ENCODE data around the gene TUB. TPM values are rescaled to one million over a fixed set of nuclear protein-coding genes. Genes with fewer than 3 reads are reported as not detected.

Gene TUB
- total and polyA plus RNA-seq, 2 of the 8 experiments (the other 6 are each of a cell fraction or from before 2014, with no cell fraction given), result 15.3 to 31.3 TPM

DNA sequence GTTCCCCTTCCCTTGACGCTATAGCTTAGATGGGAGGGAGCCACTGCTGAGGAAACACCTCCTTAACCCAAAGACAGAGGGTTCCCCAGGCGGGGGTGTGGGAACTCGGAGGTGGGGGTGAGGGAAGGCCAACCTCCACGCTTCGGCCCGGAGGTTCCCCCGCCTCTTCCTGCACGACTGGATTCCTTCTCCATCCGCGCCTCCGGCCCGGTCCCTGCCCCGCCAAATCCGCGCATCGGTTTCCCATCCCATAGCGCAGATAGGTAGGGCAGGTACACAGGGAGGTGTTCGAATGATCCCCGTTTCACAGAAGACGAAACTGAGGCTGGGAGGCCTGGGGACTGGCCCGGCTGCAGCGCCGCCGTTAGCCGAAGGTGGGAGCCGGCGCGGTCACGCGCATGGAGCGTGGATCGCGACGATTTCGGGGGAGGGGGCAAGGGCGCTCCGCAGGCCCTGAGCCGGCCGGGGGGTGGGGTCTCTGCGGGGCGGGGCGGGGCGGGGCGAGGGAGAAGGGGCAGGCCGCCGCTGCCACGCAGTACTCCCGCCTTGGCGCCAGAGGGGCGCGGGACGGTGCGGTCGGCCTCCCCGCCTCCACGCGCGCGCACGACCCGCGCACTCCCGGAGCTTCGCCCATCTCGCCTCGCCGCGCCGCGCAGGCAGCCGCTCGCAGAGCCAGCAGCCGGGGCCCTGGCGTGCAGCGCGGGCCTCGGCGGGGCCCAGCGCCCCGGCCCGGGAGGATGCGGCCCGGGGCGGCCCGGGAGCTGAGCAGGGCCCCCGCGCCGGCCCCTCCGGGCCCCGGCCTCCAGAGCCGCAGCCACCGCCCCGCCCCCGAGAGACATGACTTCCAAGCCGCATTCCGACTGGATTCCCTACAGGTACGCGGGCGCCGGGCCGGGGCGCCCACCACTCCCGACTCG lies at the start of gene TUB (continued):
- no peak for TF ChIP-seq ZNF274 (IDR thresholded peaks at IDR 0.05; ENCODE audit: borderline replicate concordance, extremely low read depth, low read length)
- TF ChIP-seq RNF2 (IDR thresholded peaks at IDR 0.05; ENCODE audit: borderline replicate concordance, low read depth, low read length, missing control alignments, poor library complexity, severe bottlenecking), result no peak
- TF ChIP-seq, protein P1, sequence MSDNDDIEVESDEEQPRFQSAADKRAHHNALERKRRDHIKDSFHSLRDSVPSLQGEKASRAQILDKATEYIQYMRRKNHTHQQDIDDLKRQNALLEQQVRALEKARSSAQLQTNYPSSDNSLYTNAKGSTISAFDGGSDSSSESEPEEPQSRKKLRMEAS (IDR thresholded peaks at IDR 0.05), result peak; percentile 39
- no peak for TF ChIP-seq JUND (IDR thresholded peaks at IDR 0.05; ENCODE audit: low read length)
- peak; percentile 50; the same call in 1 of the 2 replicates for TF ChIP-seq TEAD4 (IDR thresholded peaks at IDR 0.05; ENCODE audit: low read depth, low read length)
- TF ChIP-seq, protein P2, sequence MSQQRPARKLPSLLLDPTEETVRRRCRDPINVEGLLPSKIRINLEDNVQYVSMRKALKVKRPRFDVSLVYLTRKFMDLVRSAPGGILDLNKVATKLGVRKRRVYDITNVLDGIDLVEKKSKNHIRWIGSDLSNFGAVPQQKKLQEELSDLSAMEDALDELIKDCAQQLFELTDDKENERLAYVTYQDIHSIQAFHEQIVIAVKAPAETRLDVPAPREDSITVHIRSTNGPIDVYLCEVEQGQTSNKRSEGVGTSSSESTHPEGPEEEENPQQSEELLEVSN (IDR thresholded peaks at IDR 0.05), result peak; percentile 42; the same call in 1 of the 2 replicates
- TF ChIP-seq HDAC2 (IDR thresholded peaks at IDR 0.05; ENCODE audit: borderline replicate concordance in 1 of 2, low read depth in 2 of 2, low read length in 2 of 2), result peak; percentile 47 to 80; a peak in 1 of 4 replicates
- no peak for TF ChIP-seq CREB1 (IDR thresholded peaks at IDR 0.05)
- TF ChIP-seq CBX5 (IDR thresholded peaks at IDR 0.05; ENCODE audit: low read depth, low read length), result no peak
- TF ChIP-seq ASH2L (IDR thresholded peaks at IDR 0.05; ENCODE audit: low read length), result no peak
